ENCODE results near the gene ATG2B.
"Not testable (repeated sequence)": the region's sequence is repeated elsewhere in the genome, so short reads cannot be mapped to it uniquely, and the experiment has no call there.

ATG2B gene

DNA sequence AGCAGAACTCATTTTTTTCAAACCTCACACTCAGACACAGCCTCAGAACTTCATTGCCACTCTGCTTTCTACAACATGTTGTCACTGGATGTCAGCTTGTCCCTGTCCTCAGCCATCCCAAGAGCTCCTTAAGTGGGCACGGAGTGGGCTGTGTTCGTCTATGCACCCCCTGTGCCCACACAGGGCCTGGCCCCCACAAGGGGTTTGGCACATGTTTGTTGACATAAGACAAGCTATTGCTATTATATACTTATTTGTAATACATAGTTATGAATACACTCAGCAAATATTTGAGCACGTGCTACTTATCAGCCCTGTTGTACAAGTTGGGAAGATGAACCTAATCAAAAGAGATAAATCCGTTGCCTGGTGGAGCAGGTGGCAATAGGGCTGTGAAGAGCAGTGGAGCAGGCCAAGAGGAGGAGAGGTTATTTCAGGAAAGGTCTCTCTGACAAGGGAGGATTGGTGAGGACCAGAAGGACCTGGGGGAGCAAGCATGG, 111.4 kb downstream of the ATG2B start:
- no peak for DNase-seq (ENCODE audit: low spot score)

- no peak for DNase-seq (ENCODE audit: low spot score)
Observed at GRCh38 chr14:96250485-96250884, 112.7 kb downstream of the ATG2B start.

- no peak for DNase-seq (ENCODE audit: low spot score)
Observed at GRCh38 chr14:96249029-96249428, 114.1 kb downstream of the ATG2B start.

- DNase-seq (ENCODE audit: low spot score) = no peak
Observed at GRCh38 chr14:96247031-96247430, 116.1 kb downstream of the ATG2B start.

- DNase-seq (ENCODE audit: low spot score) = no peak
Observed at GRCh38 chr14:96246539-96246847, 116.6 kb downstream of the ATG2B start.

- no peak for DNase-seq (ENCODE audit: low spot score)
Observed at GRCh38 chr14:96245710-96246538, 117.2 kb downstream of the ATG2B start.

DNA sequence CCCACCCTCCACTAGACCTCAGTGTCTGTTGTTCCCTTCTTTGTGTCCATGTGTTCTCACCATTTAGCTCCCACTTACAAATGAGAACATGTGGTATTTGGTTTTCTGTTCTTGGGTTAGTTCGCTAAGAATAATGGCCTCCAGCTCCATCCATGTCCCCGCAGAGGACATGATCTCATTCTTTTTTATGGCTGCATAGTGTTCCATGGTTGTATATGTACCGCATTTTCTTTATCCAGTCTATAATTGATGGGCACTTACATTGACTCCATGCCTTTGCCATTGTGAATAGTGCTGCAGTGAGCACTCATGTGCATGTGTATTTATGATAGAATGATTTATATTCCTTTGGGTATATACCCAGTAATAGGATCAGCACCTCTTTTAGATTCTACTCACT, 118.1 kb downstream of the ATG2B start:
- DNase-seq (ENCODE audit: low spot score) = not testable (repeated sequence)

DNA sequence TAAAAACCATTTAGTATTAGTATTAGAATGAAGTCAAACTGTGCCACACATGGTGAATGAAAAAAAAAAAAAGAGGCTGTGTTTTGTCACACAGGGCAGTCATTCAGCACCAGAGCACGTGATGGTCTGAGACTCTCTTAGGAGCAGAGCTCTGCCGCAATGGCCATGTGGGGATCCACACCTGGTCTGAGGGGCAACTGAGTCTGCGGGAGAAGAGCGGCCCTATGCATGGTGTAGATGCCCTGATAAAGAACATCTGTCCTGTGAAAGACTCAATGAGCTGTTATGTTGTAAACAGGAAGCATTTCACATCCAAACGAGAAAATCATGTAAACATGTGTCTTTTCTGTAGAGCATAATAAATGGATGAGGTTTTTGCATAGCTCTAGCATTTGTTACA, 119.4 kb downstream of the ATG2B start:
- no peak for DNase-seq (ENCODE audit: low spot score)

GRCh38 chr14:96242126-96242525, 121.0 kb downstream of the ATG2B start:
- DNase-seq (ENCODE audit: low spot score) = no peak

GRCh38 chr14:96240641-96241040, 122.5 kb downstream of the ATG2B start:
- DNase-seq (ENCODE audit: low spot score) = no peak

- no peak for DNase-seq (ENCODE audit: low spot score)
Observed at GRCh38 chr14:96239711-96240141, 123.4 kb downstream of the ATG2B start.

DNA sequence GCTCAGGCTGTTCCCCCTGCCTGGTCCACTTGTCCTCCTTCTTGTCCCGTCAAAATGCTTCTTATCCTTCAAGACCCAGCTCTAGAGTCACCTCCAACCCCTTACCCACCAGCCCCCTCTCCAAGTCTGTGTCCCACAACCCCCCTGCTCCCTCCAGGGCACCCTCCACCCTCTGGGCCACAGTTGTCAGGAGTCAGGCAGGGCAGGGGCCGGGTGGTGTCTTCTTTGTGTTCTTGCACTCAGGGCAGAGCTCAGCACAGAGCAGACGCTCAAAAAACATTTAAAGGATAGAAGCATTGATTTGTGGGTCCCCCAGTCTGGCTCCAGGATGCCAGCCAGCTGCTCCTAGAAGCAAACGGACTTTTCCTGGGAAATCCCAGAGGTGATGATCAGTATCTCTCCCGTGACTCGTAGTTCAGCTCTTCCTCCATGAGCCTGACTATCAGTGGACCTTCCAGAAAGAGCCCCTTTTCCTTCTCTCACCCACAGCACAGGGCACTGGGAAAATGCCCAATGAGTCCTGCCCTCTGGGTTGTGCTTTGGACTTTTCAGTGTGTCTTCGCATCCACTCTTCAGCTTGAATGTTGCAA, 124.4 kb downstream of the ATG2B start:
- no peak for DNase-seq (ENCODE audit: low spot score)

DNA sequence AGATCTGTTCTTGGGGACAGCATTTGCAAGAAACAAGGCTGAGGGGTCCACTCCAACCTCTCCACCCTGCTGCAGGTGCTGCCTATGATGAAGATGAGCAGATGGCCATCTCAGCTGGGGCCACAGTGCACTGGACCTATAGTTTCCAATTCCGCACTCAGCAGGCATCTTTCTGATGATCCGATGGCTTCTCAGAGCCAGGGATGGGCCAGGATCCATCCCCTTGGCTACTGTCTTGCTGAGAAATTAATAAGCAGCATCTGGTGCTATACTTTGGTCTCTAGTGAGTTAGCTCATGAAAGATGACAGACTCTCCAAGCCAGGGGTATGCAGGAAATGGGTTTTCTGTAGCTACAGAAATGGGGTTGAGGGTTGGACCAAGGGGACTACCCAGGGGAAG, 125.5 kb downstream of the ATG2B start:
- no peak for DNase-seq (ENCODE audit: low spot score)

- no peak for DNase-seq (ENCODE audit: low spot score)
Observed at GRCh38 chr14:96235426-96235825, 127.7 kb downstream of the ATG2B start.

DNA sequence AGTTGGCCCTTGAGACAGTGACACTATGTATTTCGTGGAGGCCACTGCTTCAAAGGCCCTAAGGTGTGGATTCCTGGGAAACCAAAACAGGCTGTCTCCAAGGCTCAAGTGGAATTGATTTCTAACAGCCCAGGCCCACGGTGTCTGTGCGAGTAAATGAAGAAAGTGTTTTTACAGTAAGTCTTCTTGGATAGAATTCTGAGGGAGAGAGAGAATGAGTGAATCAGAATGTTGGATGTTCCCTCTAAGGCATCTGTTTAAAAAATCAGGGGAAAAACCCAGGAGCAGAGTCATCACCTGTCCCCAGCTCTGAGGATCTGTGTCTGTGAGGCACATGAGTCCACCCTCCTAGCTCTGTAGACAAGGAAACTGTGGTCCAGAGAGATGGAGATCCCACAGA, 129.5 kb downstream of the ATG2B start:
- no peak for DNase-seq (ENCODE audit: low spot score)

- no peak for DNase-seq (ENCODE audit: low spot score)
Observed at GRCh38 chr14:96232506-96232905, 130.6 kb downstream of the ATG2B start.

DNA sequence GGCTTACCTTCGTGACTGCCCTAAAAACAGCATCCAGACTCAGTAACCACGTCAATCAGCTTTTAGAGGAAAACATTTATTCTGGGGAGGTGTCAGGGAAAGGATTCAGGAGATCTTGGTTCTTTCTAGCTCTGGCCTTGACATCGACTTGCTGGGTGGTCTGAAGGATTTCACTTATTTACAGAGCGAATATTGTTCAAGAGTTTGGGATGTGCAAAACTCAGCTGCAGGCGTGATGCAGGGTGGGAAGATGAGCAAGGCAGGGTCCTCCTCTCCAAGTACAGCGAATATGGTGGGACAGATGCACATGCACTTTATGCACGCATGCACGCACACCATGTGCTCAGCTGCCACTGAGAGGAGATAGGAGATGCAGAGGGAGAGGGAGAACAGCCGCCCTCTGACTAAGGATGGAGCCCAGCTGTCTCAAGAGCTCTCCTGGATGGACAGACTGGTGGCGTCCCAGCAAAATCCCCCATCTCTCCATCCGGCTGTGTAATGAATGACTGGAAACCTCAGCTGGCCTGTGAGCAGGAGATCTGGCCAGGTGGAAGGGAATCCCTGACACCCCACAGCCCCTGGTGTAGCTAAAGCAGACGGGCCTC, 131.5 kb downstream of the ATG2B start:
- DNase-seq (ENCODE audit: low spot score) = no peak

DNA sequence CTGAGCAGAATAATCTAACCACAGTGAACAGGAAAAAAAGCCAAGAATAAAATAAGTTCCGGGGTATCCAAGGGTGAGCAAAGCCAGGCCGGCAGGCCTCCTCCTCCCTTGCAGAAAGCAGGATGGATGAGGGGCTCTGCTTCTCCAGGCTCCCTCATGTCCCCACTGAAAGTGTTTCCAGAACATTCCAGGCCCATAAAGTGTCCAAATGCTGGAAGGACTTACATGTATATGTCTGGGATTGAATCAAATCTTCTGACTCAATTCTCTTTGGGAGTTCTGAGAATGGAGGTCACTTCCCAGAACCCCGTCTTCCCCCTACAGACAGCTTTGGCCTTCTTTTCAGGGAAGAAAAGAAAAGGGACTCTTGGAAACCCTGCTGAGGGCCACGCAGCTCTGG, 132.1 kb downstream of the ATG2B start:
- DNase-seq (ENCODE audit: low spot score) = no peak

- DNase-seq (ENCODE audit: low spot score) = no peak
Observed at GRCh38 chr14:96229315-96229714, 133.8 kb downstream of the ATG2B start.

All from D341Med (cell line).